ENCODE results near the gene SPEM2.

SPEM2 gene

GRCh38 chr17:7425316-7425715, at the start of gene SPEM2:
Gene SPEM2, plus strand, starts transcription at chr17:7425616. Its CDS starts 73 bp downstream, at chr17:7425689.
- no peak for DNase-seq (ENCODE audit: low read depth, low spot score)

GRCh38 chr17:7379134-7379533, 46.3 kb upstream of the SPEM2 start:
- no peak for DNase-seq (ENCODE audit: low read depth, low spot score)

- DNase-seq (ENCODE audit: low read depth, low spot score): no peak
These were observed 45.1 kb upstream of the SPEM2 start for GRCh38 chr17:7380321-7380720.

GRCh38 chr17:7380855-7381683, 44.3 kb upstream of the SPEM2 start, which contains the start of gene TNK1:
Gene TNK1, plus strand, starts transcription at chr17:7381089. Its CDS starts 1,838 bp downstream, at chr17:7382927.
- DNase-seq (ENCODE audit: low read depth, low spot score): no peak

- no peak for DNase-seq (ENCODE audit: low read depth, low spot score)
These were observed 42.5 kb upstream of the SPEM2 start for GRCh38 chr17:7382901-7383300.

- DNase-seq (ENCODE audit: low read depth, low spot score): no peak
These were observed 42.1 kb upstream of the SPEM2 start for GRCh38 chr17:7383371-7383741.

GRCh38 chr17:7383742-7384488, 41.5 kb upstream of the SPEM2 start:
- DNase-seq (ENCODE audit: low read depth, low spot score): peak; percentile 60

GRCh38 chr17:7384489-7385081, 40.8 kb upstream of the SPEM2 start:
- no peak for DNase-seq (ENCODE audit: low read depth, low spot score)

- DNase-seq (ENCODE audit: low read depth, low spot score): no peak
These were observed 36.6 kb upstream of the SPEM2 start for GRCh38 chr17:7388856-7389255.

- DNase-seq (ENCODE audit: low read depth, low spot score): no peak
These were observed 35.2 kb upstream of the SPEM2 start for GRCh38 chr17:7389924-7390910.

GRCh38 chr17:7391307-7391706, 34.1 kb upstream of the SPEM2 start:
- no peak for DNase-seq (ENCODE audit: low read depth, low spot score)

GRCh38 chr17:7392696-7393612, 32.5 kb upstream of the SPEM2 start:
- no peak for DNase-seq (ENCODE audit: low read depth, low spot score)

- no peak for DNase-seq (ENCODE audit: low read depth, low spot score)
These were observed 31.6 kb upstream of the SPEM2 start for GRCh38 chr17:7393613-7394451.

- DNase-seq (ENCODE audit: low read depth, low spot score): peak; percentile 62
These were observed 30.8 kb upstream of the SPEM2 start, which contains the start of gene PLSCR3 for GRCh38 chr17:7394452-7395191. Gene PLSCR3, minus strand, starts transcription at chr17:7394525. Its CDS starts 415 bp downstream, at chr17:7394110.

- no peak for DNase-seq (ENCODE audit: low read depth, low spot score)
These were observed 29.3 kb upstream of the SPEM2 start for GRCh38 chr17:7396147-7396546.

- no peak for DNase-seq (ENCODE audit: low read depth, low spot score)
These were observed 26.8 kb upstream of the SPEM2 start for GRCh38 chr17:7398612-7399011.

GRCh38 chr17:7403043-7403726, 22.2 kb upstream of the SPEM2 start:
- no peak for DNase-seq (ENCODE audit: low read depth, low spot score)

GRCh38 chr17:7403727-7403976, 21.8 kb upstream of the SPEM2 start:
- no peak for DNase-seq (ENCODE audit: low read depth, low spot score)

Measured in activated CD4-positive, CD25-positive, alpha-beta regulatory T cell treated with anti-CD3 and anti-CD28 coated beads, Interleukin-2, amount 50 U/mL, for 16 hours (primary cell).